ES-I3 (cell line): ENCODE results near the gene ELOF1.
"Not testable (repeated sequence)": the region's sequence is repeated elsewhere in the genome, so short reads cannot be mapped to it uniquely, and the experiment has no call there.

Experiments
- H3K36me3 ChIP-seq: 2 replicates; pipeline ENCODE4 v1.6.1; 2013; ENCODE audit warnings: mild to moderate bottlenecking, low read length, control low read depth, moderate library complexity; ENCODE audit not compliant: insufficient read depth
- H3K4me1 ChIP-seq: 2 replicates; pipeline ENCODE4 v1.6.1; 2013; ENCODE audit warnings: mild to moderate bottlenecking, control low read depth, low read length; ENCODE audit not compliant: insufficient read depth
- H3K9ac ChIP-seq: 2 replicates; pipeline ENCODE4 v1.6.1; 2013; ENCODE audit warnings: low read depth, mild to moderate bottlenecking, low read length, moderate library complexity
- H3K9me3 ChIP-seq: 2 replicates; pipeline ENCODE4 v1.6.1; 2013; ENCODE audit warnings: mild to moderate bottlenecking, low read length, moderate library complexity; ENCODE audit not compliant: control insufficient read depth, insufficient read depth

Gene ELOF1

GRCh38 chr19:11558881-11559828, at the start of gene ELOF1:
Gene ELOF1 (minus strand): TSS chr19:11559230. CDS start chr19:11554347, 4,883 bp downstream.
- no peaks in the 10 kb centered on the region for H3K9me3 ChIP-seq
- H3K36me3 ChIP-seq, result peaks cover 2% of the 10 kb centered on the region; the same call in 1 of the 2 replicates
- H3K4me1 ChIP-seq, result peaks cover 4% of the 10 kb centered on the region; the same call in 1 of the 2 replicates
- H3K9ac ChIP-seq, result peak within 1 kb of the TSS; percentile 90

GRCh38 chr19:11606484-11606883, 47.5 kb upstream of the ELOF1 start:
- H3K36me3 ChIP-seq, result peaks cover 9% of the 10 kb centered on the region; the same call in 1 of the 2 replicates
- H3K9me3 ChIP-seq, result peaks cover 15% of the 10 kb centered on the region
- H3K4me1 ChIP-seq, result no peaks in the 10 kb centered on the region
- no peak overlapping the region for H3K9ac ChIP-seq

- H3K36me3 ChIP-seq, result not testable (repeated sequence)
Observed at GRCh38 chr19:11599704-11600103, 40.7 kb upstream of the ELOF1 start.

GRCh38 chr19:11598746-11599145, 39.7 kb upstream of the ELOF1 start:
- Histone ChIP-seq H3K9me3 (no peaks in the 10 kb centered on the region), H3K4me1 (no peaks in the 10 kb centered on the region), H3K36me3 (peaks cover 9% of the 10 kb centered on the region; the same call in 1 of the 2 replicates), H3K9ac (0 out of 2 replicates have a peak overlapping the region, but pooled peaks have one; percentile 95)

More at GRCh38 chr19:11599704-11600103, 40.7 kb upstream of the ELOF1 start:
- H3K9ac ChIP-seq, H3K4me1 ChIP-seq, H3K9me3 ChIP-seq: not testable (repeated sequence)

- Histone ChIP-seq H3K9me3 (no peaks in the 10 kb centered on the region), H3K36me3 (peaks cover 9% of the 10 kb centered on the region; the same call in 1 of the 2 replicates), H3K9ac (peak overlapping the region; percentile 95), H3K4me1 (no peaks in the 10 kb centered on the region)
Observed at GRCh38 chr19:11598103-11598483, 39.1 kb upstream of the ELOF1 start.

- Histone ChIP-seq H3K36me3 (peaks cover 9% of the 10 kb centered on the region; the same call in 1 of the 2 replicates), H3K9me3 (no peaks in the 10 kb centered on the region), H3K9ac (peak within 1 kb of the TSS; percentile 95), H3K4me1 (no peaks in the 10 kb centered on the region)
Observed at GRCh38 chr19:11597202-11598102, 38.4 kb upstream of the ELOF1 start, which contains the start of gene ZNF627. Gene ZNF627 (plus strand): TSS chr19:11597483. CDS start chr19:11597628, 145 bp downstream.

GRCh38 chr19:11596156-11596555, 37.1 kb upstream of the ELOF1 start:
- Histone ChIP-seq H3K36me3 (peaks cover 9% of the 10 kb centered on the region; the same call in 1 of the 2 replicates), H3K9ac (no peak overlapping the region), H3K4me1 (no peaks in the 10 kb centered on the region), H3K9me3 (no peaks in the 10 kb centered on the region)

- Histone ChIP-seq H3K9ac (no peak overlapping the region), H3K9me3 (no peaks in the 10 kb centered on the region), H3K36me3 (0 out of 2 replicates have a peak, but pooled peaks cover 1% of the 10 kb centered on the region), H3K4me1 (no peaks in the 10 kb centered on the region)
Observed at GRCh38 chr19:11594084-11594483, 35.1 kb upstream of the ELOF1 start.

- Histone ChIP-seq H3K4me1 (no peaks in the 10 kb centered on the region), H3K36me3 (no peaks in the 10 kb centered on the region), H3K9me3 (no peaks in the 10 kb centered on the region), H3K9ac (no peak overlapping the region)
Observed at GRCh38 chr19:11587975-11588631, 29.1 kb upstream of the ELOF1 start.

GRCh38 chr19:11587302-11587974, 28.4 kb upstream of the ELOF1 start:
- Histone ChIP-seq H3K9ac (no peak overlapping the region), H3K9me3 (no peaks in the 10 kb centered on the region), H3K4me1 (no peaks in the 10 kb centered on the region), H3K36me3 (no peaks in the 10 kb centered on the region)

GRCh38 chr19:11586331-11586730, 27.3 kb upstream of the ELOF1 start:
- no peaks in the 10 kb centered on the region for H3K36me3 ChIP-seq
- no peaks in the 10 kb centered on the region for H3K9me3 ChIP-seq
- H3K9ac ChIP-seq, result no peak overlapping the region
- H3K4me1 ChIP-seq, result no peaks in the 10 kb centered on the region

- peaks cover 5% of the 10 kb centered on the region for H3K4me1 ChIP-seq
- H3K9ac ChIP-seq, result no peak overlapping the region
- H3K9me3 ChIP-seq, result no peaks in the 10 kb centered on the region
- H3K36me3 ChIP-seq, result no peaks in the 10 kb centered on the region
Observed at GRCh38 chr19:11581740-11582139, 22.7 kb upstream of the ELOF1 start.

- no peaks in the 10 kb centered on the region for H3K9me3 ChIP-seq
- H3K36me3 ChIP-seq, result no peaks in the 10 kb centered on the region
- H3K9ac ChIP-seq, result no peak overlapping the region
- peaks cover 5% of the 10 kb centered on the region for H3K4me1 ChIP-seq
Observed at GRCh38 chr19:11580116-11580515, 21.1 kb upstream of the ELOF1 start.
